GM19397 (cell line): ENCODE data around the gene KCNQ1.

ENCODE experiments used
- ATAC-seq: cut with Tn5 transposase; IDR thresholded peaks from one replicate; pipeline ENCODE4 v1.9.1; 2021; ENCODE audit warnings: mild to moderate bottlenecking, moderate library complexity; ENCODE audit not compliant: unreplicated experiment

KCNQ1 gene

DNA sequence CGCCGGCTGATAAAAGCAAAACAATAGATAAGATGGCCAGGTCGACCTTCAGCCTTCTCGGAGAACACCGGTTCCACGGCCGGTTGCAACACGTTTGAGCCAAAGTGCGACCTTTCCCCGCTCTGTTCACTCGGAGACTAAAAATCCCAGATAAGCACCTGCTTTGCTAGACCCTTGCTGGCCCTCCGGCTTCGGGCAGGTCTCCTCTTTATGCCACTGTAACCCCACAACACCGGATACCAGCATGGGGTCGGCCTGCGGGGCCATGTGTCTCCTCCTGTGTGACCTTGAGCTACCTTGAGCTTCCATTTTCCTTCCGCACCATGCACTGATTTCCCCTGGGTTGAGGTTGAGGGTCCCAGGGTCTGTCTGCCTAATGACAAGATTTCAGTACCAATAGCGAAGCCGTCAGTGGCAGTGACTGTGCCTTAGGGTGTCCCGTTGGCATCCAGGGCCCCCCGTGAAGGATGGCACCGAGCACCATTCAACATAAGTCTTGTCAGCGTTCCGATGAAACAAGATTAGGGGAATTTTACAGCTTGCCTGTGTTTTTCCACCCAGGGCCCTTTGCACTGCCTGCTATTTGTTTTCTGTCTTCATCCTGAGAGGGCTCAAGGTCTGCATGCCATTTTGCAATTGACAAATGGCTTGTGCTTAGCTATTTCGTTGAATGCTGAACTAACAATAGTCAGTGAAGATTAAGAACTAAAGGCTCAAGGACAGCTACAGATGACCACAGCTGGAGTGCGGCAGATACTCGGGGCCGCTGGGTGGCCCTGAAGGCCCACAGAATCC lies 118.6 kb downstream of the KCNQ1 start:
- no peak for ATAC-seq

DNA sequence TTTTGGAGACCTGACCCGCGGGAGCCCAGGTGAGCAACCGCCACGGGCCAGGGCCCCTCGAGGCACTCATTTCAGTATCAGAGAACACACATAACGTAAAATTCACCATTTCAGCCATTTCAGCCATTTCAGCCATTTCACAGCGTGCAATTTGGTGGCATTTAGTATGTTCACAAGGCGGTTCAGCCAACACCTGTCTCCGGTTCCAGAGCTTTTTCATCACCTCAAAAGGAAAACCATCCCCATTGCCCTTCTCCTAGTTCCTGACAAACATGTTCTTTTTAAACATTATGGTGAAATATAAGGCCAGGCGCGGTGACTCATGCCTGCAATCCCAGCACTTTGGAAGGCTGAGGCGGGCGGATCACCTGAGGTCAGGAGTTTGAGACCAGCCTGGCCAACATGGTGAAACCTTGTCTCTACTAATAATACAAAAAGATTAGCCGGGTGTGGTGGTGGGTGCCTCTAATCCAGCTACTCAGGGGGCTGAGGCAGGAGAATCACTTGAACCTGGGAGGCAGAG lies 119.3 kb downstream of the KCNQ1 start:
- no peak for ATAC-seq

DNA sequence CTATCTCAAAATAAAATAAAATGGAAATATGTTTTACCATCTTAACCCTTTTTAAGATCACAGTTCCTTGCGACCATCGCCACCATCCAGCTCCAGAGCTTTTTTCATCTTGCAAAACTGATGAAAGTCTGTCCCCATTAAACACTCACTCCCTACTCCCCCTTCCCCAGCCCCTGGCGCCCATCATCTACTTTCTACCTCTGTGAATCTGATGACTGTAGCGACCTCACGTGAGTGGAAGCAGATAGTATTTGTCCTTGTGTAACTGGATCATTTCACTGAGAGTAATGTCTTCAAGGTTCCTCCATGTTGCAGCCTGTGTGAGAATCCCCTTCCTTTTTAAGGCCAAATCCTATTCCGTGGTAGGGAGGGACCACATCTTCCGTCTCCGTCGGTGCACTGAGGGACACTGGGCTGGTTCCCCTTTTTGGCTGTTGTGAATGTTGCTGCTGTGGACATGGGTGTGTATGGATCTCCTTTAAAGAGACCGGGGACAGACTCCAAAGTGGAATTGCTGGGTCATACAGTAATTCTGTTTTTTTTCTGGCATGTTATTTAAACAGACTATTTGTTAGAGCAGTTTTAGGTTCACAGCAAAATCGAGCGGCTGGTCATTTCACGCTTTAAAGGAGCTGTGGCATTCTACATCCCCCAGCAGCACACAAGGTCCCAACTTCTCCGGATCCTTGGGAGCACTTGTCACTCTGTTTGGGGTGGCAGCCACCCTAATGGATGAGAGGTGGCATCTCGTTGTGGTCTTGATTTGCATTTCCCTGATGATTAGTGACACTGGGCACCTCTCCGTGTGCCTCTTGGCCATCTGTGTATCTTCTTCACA lies 120.0 kb downstream of the KCNQ1 start:
- ATAC-seq: no peak

DNA sequence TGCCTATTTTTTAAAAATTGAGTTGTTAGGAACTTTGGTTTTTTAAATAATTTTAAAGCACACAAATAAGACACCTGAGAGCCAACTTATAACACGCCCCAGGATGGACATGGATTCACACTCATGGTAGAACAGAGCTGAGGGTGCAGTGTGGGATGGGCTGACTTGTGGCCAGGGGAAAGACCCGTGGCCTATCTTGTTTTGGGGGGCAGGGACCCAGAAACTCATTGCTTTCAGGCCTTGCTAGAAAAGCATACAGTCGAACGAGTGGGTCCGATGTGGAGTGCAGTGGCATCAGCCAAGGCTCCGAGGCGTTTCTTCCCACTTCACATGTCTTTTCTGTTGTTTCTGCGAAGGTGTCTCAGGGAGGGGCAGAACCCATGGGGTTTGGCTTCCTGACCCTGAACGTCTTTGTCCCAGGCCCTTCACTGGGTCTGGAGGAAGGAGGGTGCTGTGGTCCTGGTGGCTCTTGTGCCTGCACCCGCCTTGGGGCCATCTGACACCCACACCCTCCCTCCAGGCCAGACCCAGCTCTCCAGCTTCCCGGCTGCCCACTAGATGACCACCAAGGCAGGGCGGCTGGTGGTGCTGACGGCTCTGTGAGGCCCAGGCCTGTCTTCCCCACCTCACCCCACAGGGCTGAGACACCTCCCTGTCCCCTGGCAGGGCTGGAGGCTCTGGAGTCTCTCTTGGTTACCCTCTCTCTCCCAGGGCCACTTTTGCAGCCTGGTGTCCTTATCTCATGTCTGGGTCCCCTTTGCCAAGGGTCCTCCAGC lies 120.8 kb downstream of the KCNQ1 start:
- no peak for ATAC-seq

DNA sequence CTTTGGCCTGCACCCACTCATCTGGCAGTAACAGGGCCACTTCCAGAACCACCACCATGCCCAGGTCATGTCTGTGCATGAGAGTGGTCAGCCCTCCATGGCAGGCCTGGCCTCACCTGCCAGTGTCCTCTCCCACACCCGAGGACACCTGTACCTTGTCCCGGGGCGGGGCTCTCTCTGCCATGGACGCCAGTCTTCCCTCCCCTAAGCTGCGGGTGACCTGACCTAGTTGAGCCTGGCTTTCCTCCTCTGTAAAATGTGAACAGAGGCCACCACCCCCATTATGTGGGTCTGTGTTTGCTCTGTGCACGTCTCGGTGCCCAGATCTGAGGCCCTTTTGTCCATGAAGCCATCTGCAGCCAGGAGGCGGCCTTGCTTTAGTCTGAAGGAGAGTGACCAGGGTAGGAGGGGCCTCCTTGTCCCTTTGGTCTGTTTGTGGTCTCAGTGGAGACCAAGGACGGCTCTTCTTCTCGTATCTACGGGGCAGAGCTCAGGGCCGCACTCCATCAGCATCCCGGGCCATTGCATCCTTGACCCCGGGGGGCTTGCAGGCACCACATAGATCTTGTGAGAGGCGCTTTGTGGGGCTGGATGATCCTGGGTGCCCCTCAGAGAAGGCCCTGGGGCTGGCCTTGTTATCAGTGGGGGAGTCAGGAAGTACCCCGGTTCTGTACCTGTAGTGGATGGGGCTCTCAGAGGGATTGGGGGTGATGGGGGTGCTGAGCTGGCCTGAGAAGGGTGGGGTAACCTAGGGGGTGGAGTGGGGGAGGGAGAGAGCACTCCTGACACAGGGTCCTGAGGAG lies 121.6 kb downstream of the KCNQ1 start:
- no peak for ATAC-seq

DNA sequence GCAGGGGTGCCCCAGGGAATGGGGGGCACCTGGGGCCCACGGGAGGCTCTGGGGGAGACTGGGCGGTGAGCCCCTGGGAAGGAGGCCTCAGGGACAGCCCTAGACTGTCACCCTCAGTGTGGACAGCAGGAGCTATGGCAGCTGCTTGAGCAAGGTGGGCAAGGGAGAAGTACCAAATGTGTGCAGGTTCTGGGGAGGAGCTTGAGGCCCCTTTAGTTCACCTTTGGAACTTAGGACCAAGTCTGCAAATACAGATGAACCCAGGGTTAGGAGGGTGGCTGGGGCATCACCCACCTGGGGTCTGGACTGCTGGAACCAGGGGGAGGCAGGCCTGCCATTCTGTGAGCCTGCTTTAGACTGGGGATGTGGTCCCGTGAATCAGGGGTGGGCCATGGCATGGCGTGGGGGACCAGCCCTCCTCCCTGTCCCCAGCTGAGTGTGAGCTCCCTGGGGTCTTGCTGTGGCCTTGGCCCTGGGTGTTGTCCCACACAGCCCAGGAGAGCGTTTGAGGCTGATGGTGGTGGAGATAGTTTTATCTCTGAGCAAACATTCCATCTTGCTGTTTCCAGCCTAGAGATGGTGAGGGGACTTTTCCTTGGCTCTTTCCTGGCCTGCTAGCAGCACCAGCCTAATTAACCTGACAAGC lies 122.3 kb downstream of the KCNQ1 start:
- ATAC-seq: no peak

DNA sequence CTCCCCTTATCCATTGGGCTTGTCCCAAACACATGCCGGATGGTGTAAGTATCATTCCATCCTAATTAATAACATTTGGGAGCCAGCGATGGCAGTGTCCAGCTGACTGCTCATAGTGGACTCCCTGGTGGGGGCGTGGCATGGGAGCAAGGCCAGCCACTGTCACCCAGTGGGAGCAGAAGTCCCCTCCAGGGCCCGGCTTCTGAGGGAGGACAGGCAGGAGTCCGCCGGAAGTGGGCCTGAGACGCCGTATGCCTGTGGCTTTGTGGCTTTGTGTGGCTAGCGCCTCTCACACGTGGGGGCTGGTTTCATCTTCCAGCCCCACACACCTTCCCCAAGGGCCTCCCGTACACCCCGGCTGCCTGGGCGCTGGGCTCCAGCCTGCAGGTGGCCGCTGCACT lies 124.5 kb downstream of the KCNQ1 start:
- no peak for ATAC-seq

DNA sequence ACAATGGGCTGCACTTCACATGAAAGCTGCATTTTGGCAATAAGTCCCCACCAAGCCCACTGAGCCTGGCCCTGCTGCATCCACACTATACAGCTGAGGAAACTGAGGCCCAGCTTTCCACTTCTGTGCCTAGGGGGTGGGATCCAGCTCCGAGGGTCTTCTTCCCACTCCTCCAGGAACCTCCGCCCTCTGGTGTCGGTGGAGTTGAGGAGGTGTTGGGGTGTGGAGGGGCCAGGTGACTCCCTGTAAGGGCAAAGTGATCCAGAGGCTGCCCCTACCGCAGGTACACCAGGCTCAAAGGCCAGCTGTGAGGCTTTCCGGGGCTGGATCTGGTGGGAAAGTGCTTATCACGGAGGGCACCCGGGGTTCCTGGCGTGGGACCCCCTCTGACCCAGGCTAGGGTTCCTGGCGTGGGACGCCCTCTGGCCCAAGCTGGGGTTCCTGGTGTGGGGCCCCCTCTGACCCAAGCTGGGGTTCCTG lies 125.0 kb downstream of the KCNQ1 start:
- ATAC-seq: no peak

DNA sequence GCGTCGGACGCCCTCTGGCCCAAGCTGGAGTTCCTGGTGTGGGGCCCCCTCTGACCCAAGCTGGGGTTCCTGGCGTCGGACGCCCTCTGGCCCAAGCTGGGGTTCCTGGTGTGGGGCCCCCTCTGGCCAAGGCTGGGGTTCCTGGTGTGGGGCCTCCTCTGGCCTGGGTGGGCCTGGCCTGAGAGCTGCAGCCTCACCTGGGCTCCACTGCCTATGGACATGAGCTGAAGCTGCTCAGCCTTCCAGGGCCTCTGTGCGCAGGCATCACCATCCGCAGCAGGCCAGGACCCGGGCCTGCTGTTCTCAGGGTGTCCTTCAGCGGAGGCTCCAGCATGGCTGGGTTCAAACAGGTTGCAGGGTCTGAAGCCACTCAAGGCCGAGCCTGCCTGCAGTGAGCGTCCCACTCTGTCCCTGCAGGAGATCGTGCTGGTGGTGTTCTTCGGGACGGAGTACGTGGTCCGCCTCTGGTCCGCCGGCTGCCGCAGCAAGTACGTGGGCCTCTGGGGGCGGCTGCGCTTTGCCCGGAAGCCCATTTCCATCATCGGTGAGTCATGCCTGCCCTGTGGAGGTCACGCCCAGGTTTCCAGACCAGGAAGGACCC lies 125.5 kb downstream of the KCNQ1 start:
- no peak for ATAC-seq

DNA sequence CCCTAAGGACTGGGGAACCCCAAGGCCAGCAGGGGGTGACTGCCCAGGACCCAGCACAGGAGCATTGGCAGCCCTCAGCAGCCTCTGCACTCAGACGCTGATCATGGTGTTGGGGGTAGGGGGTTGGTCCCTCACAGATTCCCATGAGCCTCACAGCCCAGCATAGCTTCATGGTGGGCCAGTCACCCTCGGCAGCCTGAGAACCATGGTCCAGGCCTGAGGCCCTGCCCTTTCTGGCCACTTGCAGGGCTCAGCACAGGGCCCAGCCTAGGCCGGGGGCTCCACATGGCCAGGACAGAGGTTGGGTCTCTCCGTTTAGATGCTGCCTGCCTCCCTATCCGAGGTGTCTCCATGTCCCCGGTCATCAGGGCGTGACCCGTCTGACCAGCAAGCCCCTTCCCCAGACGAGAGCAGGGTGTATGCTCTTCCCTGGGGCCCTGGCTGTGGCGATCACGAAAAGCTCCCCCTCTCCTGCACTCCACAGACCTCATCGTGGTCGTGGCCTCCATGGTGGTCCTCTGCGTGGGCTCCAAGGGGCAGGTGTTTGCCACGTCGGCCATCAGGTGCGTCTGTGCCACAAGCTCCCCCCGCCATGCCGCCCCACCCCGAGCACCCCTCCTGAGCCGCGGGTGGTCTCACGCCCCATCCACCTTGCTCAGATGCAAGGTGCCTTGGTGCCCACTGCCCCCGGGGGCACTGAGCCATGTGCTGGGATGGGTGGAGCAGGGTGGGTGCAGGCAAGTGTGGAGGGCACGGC lies 126.2 kb downstream of the KCNQ1 start:
- ATAC-seq: no peak

DNA sequence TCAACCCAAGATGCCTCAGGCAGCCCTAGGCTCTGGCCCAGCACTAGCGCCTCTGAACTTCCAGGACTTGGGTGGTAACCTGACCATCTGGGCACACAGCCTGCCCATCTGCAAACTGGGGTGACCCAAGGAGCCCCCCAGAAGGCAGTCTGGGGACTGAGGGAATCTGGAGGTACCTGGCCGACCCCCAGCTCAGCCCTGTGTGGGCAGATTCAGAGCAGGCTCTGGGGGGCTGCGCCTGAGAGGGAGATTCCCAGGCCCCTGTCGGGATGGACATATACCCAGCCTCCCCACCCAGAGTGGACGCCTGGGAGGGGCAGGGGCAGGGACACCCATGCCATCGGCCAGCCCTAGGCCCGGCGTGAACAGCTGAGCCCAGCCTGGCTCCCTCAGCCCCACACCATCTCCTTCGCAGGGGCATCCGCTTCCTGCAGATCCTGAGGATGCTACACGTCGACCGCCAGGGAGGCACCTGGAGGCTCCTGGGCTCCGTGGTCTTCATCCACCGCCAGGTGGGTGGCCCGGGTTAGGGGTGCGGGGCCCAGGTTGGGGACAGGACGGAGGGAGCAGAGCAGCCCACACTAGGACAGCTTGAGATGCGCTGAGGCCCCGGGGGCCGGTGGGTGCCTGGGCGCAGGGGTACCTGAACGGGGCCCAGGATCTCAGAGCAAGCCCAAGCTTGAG lies 126.9 kb downstream of the KCNQ1 start:
- no peak for ATAC-seq

DNA sequence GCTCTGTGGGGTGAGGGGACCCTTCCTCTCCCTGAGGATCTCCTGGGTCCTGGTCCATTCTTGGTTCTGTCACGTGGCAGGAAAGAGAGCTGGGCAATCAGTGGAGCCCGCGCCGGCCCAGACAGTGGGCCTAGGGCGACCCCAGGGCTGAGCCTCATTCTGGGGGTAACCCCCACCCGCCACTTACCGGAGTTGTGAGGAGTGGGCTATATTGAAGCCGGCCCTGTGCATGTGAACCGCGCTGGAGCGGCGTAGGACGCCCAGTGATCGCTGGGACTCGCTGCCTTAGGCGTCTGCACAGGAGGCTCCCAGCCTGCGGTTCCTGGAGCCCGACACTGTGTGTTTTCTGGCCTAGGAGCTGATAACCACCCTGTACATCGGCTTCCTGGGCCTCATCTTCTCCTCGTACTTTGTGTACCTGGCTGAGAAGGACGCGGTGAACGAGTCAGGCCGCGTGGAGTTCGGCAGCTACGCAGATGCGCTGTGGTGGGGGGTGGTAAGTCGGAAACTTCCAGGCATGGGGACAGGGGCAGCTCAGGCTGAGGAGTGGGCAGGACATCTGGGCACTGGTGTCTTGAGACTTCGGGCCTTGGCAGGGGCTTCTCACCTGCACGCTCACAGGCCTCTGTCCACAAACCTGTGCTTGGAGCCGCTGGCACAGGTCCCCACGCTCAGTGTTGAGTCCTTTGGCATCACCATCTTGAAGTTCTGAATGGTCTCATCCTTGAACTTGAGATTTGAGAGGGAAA lies 127.9 kb downstream of the KCNQ1 start:
- ATAC-seq: no peak

DNA sequence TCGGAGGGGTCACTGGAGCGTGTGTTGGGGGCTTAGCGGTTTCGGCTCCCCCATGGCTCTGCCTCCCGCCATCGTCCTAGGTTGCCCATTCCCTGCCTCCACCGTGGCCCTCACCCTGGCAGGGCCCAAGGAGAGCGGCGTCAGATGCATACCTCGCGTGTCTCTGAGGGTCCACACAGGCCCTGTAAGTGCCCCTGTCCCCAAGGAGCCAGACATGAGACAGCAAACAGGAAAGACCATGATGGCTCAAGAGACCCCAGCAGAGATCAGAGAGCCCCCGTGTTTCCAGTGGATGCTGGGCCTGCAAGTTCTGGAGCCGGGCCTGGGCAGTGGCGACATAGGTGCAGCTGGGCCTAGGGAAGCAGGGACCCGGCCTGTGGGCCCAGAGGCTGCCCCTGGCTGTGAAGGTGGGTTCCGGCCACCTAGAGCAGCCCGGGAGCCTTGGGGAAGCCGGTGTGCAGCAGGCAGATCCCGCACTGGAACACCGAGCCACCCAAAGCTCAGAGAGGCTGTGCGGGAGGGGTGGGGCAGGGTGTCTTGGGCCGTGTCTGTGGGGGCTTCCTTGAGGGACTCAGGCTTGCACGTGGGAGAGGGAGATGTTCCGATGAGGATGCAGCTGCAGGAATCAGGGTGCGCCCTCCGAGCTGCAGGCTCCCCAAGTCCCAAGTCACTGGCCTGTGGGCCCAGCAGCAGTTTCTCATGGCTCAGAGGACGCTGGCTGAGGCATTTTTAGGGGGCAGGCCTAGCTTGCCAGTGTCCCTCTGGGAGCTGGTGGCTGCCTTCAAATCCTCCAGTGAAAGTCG lies 128.6 kb downstream of the KCNQ1 start:
- no peak for ATAC-seq

DNA sequence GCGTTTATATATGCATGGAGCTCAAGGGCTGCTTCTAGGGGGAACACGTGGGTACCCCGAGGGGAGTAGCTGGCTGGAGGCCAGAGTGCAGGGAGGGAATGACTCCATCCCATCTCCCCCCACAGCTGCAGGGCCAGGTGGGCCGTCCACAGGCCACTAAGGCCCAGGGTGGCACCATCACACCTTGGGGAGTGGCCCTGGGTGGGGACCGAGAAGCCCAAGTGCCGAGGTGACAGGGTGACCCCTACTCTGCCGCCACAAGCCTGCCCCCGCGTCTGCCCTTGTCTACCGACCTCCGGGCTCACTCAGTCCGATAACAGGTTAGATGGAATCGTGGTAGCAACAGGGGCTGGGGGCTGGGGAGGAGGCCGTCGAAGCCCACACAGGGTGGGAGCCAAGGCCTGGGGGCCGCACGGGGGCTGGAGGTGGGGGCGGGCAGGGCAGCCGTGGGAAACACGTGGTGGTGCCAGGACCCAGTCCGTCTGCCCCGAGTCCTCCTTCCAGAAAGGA lies 129.3 kb downstream of the KCNQ1 start:
- no peak for ATAC-seq

DNA sequence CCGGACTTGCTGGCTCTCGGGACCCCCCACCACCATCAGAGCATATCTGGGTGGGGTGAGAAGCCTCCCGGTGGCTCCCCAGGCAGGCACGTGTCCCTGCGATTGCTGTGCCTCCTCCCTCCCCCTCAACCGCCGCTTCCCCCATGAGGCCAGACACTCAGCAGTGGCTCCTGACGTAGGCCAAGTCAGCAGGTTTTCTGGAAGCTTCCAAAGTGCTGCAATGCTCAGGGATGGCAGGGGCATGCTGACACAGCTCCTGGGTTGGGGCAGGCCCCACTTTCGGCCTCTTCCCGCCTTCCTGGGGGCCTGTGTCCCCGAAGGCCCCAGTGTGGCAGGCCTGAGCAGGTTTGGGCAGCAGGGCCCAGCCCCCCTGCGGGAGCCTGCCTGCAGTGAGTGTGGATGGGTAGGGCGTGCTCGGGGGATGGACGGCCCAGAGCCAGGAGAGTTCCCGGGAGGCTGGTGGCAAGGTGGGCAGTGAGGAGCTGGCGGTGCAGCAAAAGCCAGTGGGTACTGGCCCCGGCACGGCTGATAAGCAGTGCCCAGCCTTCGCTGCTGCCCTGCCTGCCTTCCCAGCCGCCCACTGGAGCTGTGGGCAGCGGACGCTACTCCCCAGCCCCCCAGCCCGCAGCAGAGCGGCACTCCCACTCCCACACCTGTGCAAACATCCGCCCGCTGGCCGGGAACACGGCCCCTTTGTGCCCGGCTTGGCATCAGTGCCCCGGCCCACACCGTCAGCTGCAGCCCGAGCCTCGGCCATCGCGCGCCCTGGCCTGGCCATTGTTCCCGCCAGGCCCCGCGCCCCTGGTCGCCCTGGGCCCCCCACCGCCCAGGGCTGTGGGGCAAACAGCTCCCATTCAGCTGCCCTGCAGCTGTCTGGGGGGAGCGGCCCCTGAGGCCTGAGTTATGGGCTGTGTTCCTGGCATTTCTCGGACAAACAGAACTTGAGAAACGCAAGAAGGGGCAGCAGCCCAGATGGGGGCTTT lies 130.0 kb downstream of the KCNQ1 start:
- no peak for ATAC-seq
